ENCODE measurements around the gene MCC.

DNA sequence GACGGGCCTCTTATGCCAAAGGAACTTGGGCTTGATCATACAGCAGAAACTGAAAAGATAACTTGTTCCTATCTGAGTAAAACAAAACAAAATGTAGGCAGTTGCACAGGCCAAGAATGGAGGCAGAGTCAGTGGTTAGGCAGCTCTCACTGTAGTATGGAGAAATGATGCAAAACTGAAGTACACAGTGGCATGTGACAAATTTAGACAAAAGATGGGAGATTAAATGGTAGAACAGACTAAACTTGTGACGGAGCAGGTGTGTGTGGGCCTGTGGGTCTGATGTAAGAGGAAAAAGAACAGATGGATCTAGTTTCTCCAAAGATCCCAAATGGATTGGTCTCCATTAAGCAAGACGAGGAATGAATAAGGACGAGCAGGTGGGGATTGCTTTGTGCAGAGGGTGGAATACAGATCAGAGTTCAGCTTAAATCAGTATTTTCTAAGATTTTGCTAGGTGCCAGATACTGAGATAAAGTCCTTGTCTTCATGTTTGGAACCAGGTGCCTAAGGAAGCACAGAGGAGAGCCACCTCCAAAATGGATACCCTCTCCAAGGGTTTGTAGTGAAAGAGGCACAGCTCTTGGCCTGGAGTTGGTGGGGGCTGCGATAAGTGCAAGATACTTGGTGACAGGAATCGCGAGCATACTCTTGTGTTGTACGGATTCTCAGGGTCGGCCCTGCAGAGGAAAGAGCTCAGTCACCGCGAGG lies 512.4 kb downstream of the MCC start:
- TF ChIP-seq NFIC (IDR thresholded peaks at IDR 0.05) (no peak), YY1 (IDR thresholded peaks at IDR 0.05; ENCODE audit: low read depth) (no peak)

Data from Ishikawa (cell line).